ENCODE measurements around the gene ITPK1. TPM values are rescaled to one million over a fixed set of nuclear protein-coding genes. Genes with fewer than 3 reads are reported as not detected.

The ITPK1 gene
- total and polyA plus RNA-seq, 2 experiments from 2014 or later = 33.0 to 42.9 TPM

DNA sequence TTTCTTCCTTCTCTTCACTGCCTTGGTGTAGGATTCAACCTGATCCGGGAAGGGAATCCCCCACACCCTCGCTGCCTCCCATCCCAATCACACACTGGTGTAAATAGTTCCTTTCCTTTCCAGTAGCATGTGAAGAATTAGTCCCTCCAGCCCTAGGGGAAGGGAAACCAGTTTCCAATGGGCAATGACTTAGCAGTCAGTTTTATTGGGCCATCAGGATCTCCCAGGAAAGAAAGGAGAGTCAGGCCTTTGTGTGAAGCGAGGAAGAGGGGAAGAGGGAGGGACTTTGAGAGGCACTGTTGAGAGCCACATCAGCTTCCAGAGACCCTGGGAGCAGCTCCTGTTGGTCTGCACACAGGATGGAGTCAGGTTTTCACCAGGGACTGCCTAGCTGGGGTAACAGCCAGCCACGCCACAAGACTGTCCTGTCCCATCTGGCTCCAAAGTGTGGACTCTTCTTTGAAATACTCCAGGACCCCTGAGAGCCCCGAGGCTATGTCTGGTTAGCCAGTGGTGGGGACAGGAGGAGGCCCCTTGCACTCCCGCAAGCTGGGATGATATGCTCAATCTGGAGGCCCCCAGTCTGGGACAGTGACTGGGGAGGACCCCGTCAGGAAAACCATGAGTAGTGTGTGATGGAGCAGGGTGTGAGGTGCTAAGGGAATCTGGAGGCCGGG, 41.1 kb upstream of the ITPK1 start:
- no peak for DNase-seq (ENCODE audit: low read depth in 1 of 2, low spot score in 1 of 2)
- TF ChIP-seq, protein P1, sequence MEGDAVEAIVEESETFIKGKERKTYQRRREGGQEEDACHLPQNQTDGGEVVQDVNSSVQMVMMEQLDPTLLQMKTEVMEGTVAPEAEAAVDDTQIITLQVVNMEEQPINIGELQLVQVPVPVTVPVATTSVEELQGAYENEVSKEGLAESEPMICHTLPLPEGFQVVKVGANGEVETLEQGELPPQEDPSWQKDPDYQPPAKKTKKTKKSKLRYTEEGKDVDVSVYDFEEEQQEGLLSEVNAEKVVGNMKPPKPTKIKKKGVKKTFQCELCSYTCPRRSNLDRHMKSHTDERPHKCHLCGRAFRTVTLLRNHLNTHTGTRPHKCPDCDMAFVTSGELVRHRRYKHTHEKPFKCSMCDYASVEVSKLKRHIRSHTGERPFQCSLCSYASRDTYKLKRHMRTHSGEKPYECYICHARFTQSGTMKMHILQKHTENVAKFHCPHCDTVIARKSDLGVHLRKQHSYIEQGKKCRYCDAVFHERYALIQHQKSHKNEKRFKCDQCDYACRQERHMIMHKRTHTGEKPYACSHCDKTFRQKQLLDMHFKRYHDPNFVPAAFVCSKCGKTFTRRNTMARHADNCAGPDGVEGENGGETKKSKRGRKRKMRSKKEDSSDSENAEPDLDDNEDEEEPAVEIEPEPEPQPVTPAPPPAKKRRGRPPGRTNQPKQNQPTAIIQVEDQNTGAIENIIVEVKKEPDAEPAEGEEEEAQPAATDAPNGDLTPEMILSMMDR (IDR thresholded peaks at IDR 0.05; ENCODE audit: low read depth, low read length) = no peak

DNA sequence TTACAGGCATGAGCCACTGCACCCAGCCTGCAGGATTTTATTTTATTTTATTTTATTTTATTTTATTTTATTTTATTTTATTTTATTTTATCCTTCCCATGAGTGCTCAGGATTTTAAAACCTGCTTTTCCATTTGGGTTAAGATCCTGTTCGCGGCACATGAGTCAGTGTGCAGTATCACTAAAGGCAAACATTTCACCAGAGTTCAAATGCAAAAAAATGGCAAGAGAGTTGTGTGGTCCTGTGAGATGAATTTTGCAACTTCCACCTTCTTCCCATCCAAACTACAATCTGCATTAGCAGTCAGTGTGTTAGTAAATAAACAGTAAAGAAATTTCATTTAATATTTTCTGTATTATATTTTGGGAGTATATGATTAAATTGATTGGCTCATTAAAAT, 39.9 kb upstream of the ITPK1 start:
- H3K27ac ChIP-seq = no peak overlapping the region
- H3K4me1 ChIP-seq (ENCODE audit: low read depth) = no peaks in the 10 kb centered on the region
- no peak overlapping the region for H3K4me3 ChIP-seq
- peak in 1 of 2 donors; percentile 18 for DNase-seq (ENCODE audit: low read depth in 1 of 2, low spot score in 1 of 2)
- no peaks in the 10 kb centered on the region for H3K36me3 ChIP-seq
- no peaks in the 10 kb centered on the region for H3K27me3 ChIP-seq
- TF ChIP-seq, protein P1 (IDR thresholded peaks at IDR 0.05; ENCODE audit: low read depth, low read length) = no peak
- H3K9me3 ChIP-seq (ENCODE audit: low read depth) = no peaks in the 10 kb centered on the region

More for the DNA sequence above, 41.1 kb upstream of the ITPK1 start:
- no peaks in the 10 kb centered on the region for H3K4me1 ChIP-seq (ENCODE audit: low read depth)
- no peaks in the 10 kb centered on the region for H3K9me3 ChIP-seq (ENCODE audit: low read depth)
- no peaks in the 10 kb centered on the region for H3K27me3 ChIP-seq
- no peak overlapping the region for H3K27ac ChIP-seq
- H3K4me3 ChIP-seq = no peak overlapping the region
- H3K36me3 ChIP-seq = no peaks in the 10 kb centered on the region

DNA sequence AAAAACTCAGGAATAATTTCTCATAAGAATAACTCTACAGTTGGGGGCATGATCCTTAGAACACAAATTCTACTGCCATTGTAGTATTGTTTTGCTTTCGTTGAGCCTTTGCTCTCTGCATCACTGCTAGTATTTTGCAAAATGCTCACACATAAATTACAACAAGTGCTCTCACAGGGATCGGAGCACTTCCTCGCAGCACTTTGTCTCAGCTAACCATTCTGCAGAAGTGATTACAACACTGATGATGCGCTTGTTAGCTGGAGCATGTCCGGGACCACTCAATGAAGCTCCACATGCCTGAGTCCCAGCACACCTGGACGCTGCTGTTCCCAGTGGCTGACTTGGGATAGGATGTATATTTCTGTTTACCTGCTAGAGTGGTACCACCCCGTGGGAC, 37.4 kb upstream of the ITPK1 start:
- Histone ChIP-seq H3K4me1 (ENCODE audit: low read depth) (no peaks in the 10 kb centered on the region), H3K27me3 (no peaks in the 10 kb centered on the region), H3K36me3 (no peaks in the 10 kb centered on the region), H3K4me3 (no peak overlapping the region), H3K27ac (no peak overlapping the region), H3K9me3 (ENCODE audit: low read depth) (no peaks in the 10 kb centered on the region)
- TF ChIP-seq, protein P1 (IDR thresholded peaks at IDR 0.05; ENCODE audit: low read depth, low read length) = no peak
- no peak for DNase-seq (ENCODE audit: low read depth in 1 of 2, low spot score in 1 of 2)

DNA sequence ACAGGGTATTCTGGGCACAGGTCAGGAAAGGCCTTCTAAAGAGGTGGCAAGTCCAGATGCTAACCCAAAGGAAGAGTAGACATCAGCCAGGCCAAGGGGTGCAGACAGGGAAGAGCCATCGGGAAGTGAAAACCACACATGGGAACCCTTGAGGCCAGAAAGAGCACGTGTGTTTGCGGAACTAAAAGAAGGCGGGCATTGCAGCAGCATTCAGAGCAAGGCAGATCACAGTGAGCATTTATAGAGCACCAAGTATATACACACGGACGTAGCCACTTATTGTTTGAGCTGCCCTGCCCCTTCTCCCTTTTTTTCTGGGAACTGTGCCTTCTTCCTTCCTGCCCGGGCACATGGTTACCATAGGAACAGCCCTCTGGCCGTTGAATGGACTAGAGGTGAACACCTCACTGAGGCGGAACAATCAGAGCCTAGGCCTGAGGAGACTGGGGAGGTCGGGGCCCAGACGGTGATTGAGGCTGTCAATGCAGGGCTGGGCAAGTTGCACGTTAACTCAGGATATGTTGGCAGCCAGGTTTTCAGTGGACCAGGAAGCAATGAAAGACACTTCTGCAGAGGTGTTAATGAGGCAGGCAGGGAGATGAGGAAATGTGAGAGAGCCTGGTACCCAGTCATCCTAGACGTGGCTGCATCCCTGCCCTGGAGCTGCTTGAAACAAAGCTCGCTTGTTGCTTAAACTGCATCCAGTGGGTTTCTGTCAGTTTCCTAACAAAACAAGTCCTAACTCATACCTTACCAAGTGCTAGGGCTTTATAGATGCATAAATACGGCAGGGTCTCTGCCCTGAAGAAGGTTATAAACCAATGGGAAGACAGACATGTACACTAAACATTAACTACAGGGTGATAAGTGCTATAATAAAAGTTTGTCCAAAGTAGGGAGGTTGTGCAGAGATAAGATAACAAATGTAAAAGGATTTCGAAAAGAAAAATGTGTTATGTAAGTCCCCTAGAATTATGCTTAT, 34.8 kb upstream of the ITPK1 start:
- Histone ChIP-seq H3K27ac (no peak overlapping the region), H3K4me3 (no peak overlapping the region), H3K27me3 (no peaks in the 10 kb centered on the region), H3K9me3 (ENCODE audit: low read depth) (no peaks in the 10 kb centered on the region), H3K4me1 (ENCODE audit: low read depth) (no peaks in the 10 kb centered on the region), H3K36me3 (no peaks in the 10 kb centered on the region)
- TF ChIP-seq, protein P1 (IDR thresholded peaks at IDR 0.05; ENCODE audit: low read depth, low read length) = no peak
- peak in 1 of 2 donors; percentile 20 for DNase-seq (ENCODE audit: low read depth in 1 of 2, low spot score in 1 of 2)

DNA sequence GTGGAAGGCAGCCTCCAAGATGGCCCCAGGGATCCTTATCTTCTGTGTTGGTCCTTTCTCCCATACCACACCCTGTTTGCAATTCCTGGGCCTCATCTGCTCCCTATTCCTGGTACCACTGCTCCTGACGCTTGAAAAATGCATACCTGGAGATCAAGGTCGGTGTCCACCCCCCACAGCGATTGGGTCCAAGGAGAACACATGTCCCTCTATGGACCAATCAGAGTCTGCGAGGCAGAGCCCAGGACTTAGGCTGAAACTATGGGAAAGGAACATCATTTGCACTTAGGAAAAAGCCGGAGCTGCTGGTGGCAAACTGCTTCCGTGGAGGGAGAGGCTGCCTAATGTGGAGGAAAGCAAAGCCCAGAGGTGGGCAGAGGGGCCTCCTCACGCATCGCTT, 33.3 kb upstream of the ITPK1 start:
- DNase-seq (ENCODE audit: low read depth in 1 of 2, low spot score in 1 of 2) = no peak
- H3K27ac ChIP-seq = no peak overlapping the region
- no peaks in the 10 kb centered on the region for H3K36me3 ChIP-seq
- H3K4me3 ChIP-seq = no peak overlapping the region
- TF ChIP-seq, protein P1 (IDR thresholded peaks at IDR 0.05; ENCODE audit: low read depth, low read length) = no peak
- H3K4me1 ChIP-seq (ENCODE audit: low read depth) = no peaks in the 10 kb centered on the region
- no peaks in the 10 kb centered on the region for H3K9me3 ChIP-seq (ENCODE audit: low read depth)
- no peaks in the 10 kb centered on the region for H3K27me3 ChIP-seq
